ENCODE data around the gene EML3. TPM values are rescaled to one million over a fixed set of nuclear protein-coding genes. Genes with fewer than 3 reads are reported as not detected.
"Not testable (repeated sequence)": the region's sequence is repeated elsewhere in the genome, so short reads cannot be mapped to it uniquely, and the experiment has no call there.

EML3 gene
- total and polyA plus RNA-seq, 12 donors: 7.7 to 50.4 (median 16.2) TPM

DNA sequence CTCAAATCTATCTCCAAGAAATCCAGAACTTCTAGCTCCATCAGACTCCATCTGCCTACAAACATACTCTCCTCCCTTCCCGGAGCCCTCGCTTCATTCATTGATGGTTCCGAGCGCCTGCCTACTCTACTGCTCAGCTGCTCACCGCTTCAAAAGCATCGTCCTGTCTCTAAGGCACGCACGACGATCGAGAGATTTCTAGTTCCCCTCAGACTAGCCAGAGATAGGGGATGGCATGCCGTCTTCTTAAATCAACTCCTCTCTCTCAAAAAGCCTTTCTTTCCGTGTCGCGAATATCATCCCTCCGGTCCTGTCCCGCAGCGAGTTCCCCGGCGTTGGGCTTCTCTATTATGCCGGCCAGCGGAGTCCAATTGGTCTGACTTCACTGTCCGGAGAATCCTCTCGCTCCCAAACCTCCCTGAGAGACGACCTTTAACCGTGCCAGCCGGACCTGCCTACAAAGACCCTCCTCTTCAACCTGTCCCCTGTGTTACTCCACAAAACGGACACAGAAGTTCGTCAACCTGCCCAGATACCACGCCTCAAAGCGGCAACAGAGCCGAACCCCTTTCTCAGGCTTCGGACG, 39.5 kb downstream of the EML3 start:
- ATAC-seq (peak in 1 of 8 donors; percentile 1), DNase-seq (no peak)
- H3K36me3 ChIP-seq: peaks cover 0 to 72% (median 33%) of the 10 kb centered on the region in 9 donors
- H3K27ac ChIP-seq: peak overlapping the region; percentile 54 to 98 (median 85)
- H3K9me3 ChIP-seq: no peaks in the 10 kb centered on the region
- H3K4me3 ChIP-seq: peak overlapping the region; percentile 71 to 95 (median 85)
- intact Hi-C loops (cut with DNase I): loop anchor here in 1 of 10 donors (10.0 kb wide), 1 partner anchor 282 kb away; no protein-coding TSS in a partner anchor
- H3K4me1 ChIP-seq: peaks cover 11 to 74% (median 54%) of the 10 kb centered on the region in 9 donors
- no peaks in the 10 kb centered on the region for H3K27me3 ChIP-seq
- WGBS, 2 donors: 0 to 1% methylated on average over 33 of the region's 33 CpGs
- TF ChIP-seq, protein P1, sequence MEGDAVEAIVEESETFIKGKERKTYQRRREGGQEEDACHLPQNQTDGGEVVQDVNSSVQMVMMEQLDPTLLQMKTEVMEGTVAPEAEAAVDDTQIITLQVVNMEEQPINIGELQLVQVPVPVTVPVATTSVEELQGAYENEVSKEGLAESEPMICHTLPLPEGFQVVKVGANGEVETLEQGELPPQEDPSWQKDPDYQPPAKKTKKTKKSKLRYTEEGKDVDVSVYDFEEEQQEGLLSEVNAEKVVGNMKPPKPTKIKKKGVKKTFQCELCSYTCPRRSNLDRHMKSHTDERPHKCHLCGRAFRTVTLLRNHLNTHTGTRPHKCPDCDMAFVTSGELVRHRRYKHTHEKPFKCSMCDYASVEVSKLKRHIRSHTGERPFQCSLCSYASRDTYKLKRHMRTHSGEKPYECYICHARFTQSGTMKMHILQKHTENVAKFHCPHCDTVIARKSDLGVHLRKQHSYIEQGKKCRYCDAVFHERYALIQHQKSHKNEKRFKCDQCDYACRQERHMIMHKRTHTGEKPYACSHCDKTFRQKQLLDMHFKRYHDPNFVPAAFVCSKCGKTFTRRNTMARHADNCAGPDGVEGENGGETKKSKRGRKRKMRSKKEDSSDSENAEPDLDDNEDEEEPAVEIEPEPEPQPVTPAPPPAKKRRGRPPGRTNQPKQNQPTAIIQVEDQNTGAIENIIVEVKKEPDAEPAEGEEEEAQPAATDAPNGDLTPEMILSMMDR (IDR thresholded peaks at IDR 0.05): no peak

DNA sequence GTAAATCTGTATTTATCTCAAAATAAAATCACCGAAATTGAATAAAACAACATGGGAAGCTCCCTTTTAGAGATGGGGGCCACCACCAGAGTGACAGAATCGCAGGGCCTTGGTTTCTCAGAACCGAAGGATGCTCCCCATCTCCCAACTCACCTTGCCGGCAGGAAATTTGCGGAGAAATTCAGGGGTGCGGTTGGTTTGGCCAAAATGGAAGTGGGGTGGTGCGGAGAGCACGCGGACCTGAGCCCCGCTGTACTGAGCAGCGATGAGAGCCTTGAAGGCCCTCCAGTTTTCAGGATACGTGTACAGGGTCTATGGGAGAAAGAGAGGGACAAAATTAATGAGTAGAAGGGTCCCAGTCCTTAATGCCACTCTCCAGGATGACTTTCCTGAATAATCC, 40.1 kb downstream of the EML3 start:
- 67 to 75% methylated on average over 12 of the region's 12 CpGs for WGBS, 2 donors
- no peaks in the 10 kb centered on the region for H3K27me3 ChIP-seq
- no peaks in the 10 kb centered on the region for H3K9me3 ChIP-seq
- H3K27ac ChIP-seq: peak overlapping the region in 7 of 10 donors; percentile 84 to 98 (median 86)
- ATAC-seq: no peak
- H3K4me3 ChIP-seq: peak overlapping the region; percentile 71 to 95 (median 85)
- TF ChIP-seq, protein P1 (IDR thresholded peaks at IDR 0.05): no peak
- intact Hi-C loops (cut with DNase I): loop anchor here in 1 of 10 donors (10.0 kb wide), 1 partner anchor 282 kb away; no protein-coding TSS in a partner anchor
- H3K4me1 ChIP-seq: peaks cover 11 to 70% (median 49%) of the 10 kb centered on the region in 9 donors
- no peak for DNase-seq
- peaks cover 0 to 72% (median 39%) of the 10 kb centered on the region in 9 donors for H3K36me3 ChIP-seq

DNA sequence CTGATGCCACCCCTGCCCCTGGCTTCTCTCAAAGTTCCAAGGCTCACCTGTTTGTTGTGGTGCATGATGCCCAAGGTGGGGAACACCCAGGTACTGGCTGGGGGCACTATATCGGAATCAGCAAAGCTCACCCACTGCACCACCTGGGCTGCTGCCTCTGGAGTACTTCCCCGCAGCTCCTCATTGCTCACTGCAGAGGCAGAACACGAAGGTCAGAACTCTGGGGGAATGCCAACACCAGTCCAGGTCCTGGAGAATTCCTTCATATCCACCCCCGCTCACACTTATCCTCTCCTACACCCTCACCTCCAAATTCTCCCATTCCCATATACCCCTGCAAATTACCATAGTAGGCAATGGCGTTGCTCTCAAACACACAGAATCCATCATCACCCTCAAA, 41.1 kb downstream of the EML3 start:
- 82 to 84% methylated on average over 5 of the region's 5 CpGs for WGBS, 2 donors
- H3K4me1 ChIP-seq: peaks cover 11 to 63% (median 46%) of the 10 kb centered on the region in 9 donors
- intact Hi-C loops (cut with DNase I): loop anchor here in 1 of 10 donors (10.0 kb wide), 1 partner anchor 283 kb away; no protein-coding TSS in a partner anchor
- not testable (repeated sequence) for H3K9me3 ChIP-seq, DNase-seq, H3K27me3 ChIP-seq, H3K4me3 ChIP-seq, ATAC-seq
- peak overlapping the region in 2 of 10 donors; percentile 27 to 89 for H3K27ac ChIP-seq
- H3K36me3 ChIP-seq: peaks cover 0 to 73% (median 48%) of the 10 kb centered on the region in 9 donors

DNA sequence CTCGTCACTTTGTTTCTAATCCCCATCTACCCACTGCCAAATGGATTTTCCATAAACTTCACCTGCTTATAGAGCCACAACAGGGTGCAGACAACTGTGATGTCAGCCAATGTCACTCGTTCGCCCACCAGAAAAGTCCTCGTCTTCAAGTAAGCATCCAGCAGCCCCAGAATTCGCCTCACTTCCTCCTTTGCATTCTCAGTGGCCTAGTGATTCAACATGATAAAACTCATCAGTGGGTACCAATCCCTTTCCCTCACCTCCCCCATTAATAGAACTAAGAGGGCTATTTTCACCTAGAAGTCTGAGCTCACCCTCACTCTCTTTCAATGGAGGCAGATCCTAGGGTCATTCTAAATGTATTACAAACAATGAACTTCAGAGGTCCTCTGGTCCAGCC, 41.7 kb downstream of the EML3 start:
- not testable (repeated sequence) for ATAC-seq
- intact Hi-C loops (cut with DNase I): loop anchor here in 1 of 10 donors (10.0 kb wide), 1 partner anchor 284 kb away; no protein-coding TSS in a partner anchor
- peak overlapping the region in 1 of 10 donors; percentile 27 for H3K27ac ChIP-seq

DNA sequence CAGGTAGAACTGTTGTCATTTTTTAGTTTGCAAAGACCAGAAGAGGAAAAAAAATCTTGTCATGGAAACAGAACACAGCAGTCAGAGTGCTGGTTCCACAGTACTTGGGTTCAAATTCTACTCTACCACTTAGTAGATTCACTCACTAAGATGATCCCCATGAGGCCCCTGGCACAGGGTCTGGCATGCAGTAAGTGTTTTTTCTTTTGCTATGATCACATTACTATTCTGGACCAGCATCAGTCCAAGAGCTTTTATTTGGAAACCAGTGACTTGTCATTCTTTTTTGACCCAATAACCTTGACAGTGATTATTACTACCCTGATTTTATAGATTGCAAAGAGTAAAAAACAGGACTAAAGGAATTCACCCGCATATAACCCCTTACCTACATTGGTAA, 43.0 kb downstream of the EML3 start:
- DNase-seq (no peak), ATAC-seq (no peak)
- WGBS, 2 donors: 81 to 88% methylated on average over 1 of the region's 1 CpG
- peak overlapping the region in 6 of 10 donors; percentile 16 to 68 (median 42) for H3K27ac ChIP-seq
- no peak overlapping the region for H3K4me3 ChIP-seq
- no peaks in the 10 kb centered on the region for H3K27me3 ChIP-seq
- TF ChIP-seq, protein P1 (IDR thresholded peaks at IDR 0.05): no peak
- intact Hi-C loops (cut with DNase I): loop anchor here in 2 of 10 donors (10.0 kb wide), 2 partner anchors 175 to 285 kb away; no protein-coding TSS in a partner anchor
- H3K9me3 ChIP-seq: no peaks in the 10 kb centered on the region
- H3K36me3 ChIP-seq: peaks cover 0 to 81% (median 58%) of the 10 kb centered on the region in 9 donors
- peaks cover 4 to 44% (median 30%) of the 10 kb centered on the region in 9 donors for H3K4me1 ChIP-seq

More for the DNA sequence above, 41.7 kb downstream of the EML3 start:
- H3K36me3 ChIP-seq: peaks cover 0 to 73% (median 54%) of the 10 kb centered on the region in 9 donors
- H3K4me1 ChIP-seq: peaks cover 10 to 57% (median 43%) of the 10 kb centered on the region in 9 donors
- DNase-seq, H3K9me3 ChIP-seq, H3K27me3 ChIP-seq, H3K4me3 ChIP-seq: not testable (repeated sequence)
- 94 to 97% methylated on average over 5 of the region's 5 CpGs for WGBS, 2 donors
